Keratinocyte (primary cell): ENCODE results near the gene HYDIN.

Experiments
- CTCF ChIP-seq, 3 experiments: IDR thresholded peaks in 1 of 3; conservative IDR thresholded peaks in 1 of 3; optimal IDR thresholded peaks in 1 of 3; 2 replicates in 2 of 3; 3 replicates in 1 of 3; pipeline versions ENCODE3 to v1.5.1; 2011; ENCODE audit warnings: low read length in 3 of 3, mild to moderate bottlenecking in 3 of 3, moderate library complexity in 2 of 3, control low read depth in 1 of 3, inconsistent platforms in 1 of 3; ENCODE audit not compliant: insufficient read depth in 2 of 3; ENCODE audit errors: extremely low read depth in 1 of 3
- EZH2 ChIP-seq: IDR thresholded peaks from one replicate; pipeline ENCODE4 v1.6.1; 2012; ENCODE audit warnings: inconsistent platforms, mild to moderate bottlenecking, low read length, moderate library complexity

- no peak for TF ChIP-seq CTCF (optimal IDR thresholded peaks at IDR 0.05 in 1 of 3, IDR thresholded peaks at IDR 0.05 in 1 of 3, conservative IDR thresholded peaks at IDR 0.05 in 1 of 3; ENCODE audit: extremely low read depth in 1 of 3, insufficient read depth in 2 of 3, low read length in 3 of 3)
- TF ChIP-seq EZH2, result no peak
Observed at GRCh38 chr16:70804734-70805169, 425.8 kb downstream of the HYDIN start.
